ENCODE data around the gene DNAJC18. TPM values are rescaled to one million over a fixed set of nuclear protein-coding genes. Genes with fewer than 3 reads are reported as not detected.

DNAJC18 gene
- total and polyA plus RNA-seq, 2 of the 8 experiments (the other 6 are each of a cell fraction or from before 2014, with no cell fraction given), result 7.8 to 29.2 TPM

DNA sequence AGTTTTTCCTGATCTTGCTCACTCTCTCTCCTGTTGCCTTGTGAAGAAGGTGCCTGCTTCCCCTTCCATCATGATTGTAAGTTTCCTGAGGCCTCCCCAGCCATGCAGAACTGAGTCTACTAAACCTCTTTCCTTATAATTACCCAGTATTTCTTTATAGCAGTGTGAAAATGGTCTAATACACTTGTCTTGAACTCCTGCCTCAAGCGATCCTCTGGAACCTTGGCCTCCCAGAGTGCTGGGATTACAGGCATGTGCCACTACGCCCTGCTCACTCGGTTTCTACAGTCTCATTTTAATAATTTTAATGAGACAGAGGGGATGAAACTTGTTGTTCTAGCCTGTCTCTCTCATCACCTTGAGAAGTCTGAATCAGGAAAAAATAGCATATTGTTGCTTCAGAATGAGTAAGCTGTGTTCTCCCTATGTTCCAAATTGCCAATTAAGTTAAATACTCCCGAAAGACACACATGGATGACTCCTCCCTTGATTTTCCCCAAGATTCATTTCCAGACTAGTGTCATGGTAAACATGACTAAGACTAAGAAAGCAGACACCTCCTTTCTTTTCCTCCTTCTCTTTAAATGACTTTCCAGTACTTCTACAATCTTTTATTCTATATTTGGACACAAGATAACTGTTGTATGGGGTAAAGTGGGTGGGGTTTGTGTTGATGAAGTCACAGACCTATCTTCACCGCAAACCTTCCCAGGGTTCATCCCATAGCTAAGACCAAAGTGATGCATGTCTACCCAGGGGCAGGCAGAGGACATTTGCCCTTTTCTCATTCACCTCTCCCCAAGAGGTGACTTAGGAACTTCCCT is 7.8 kb upstream of the DNAJC18 start:
- Histone ChIP-seq H3K23me2 (ENCODE audit: low read depth, low read length) (peaks cover 13% of the 10 kb centered on the region; the same call in 1 of the 2 replicates), H3K27ac (ENCODE audit: low read depth, low read length) (no peak overlapping the region), H3K9ac (replicated peaks in 1 of 4; ENCODE audit: extremely low read depth in 1 of 4, low read depth in 3 of 4, low read length in 3 of 4) (no peak overlapping the region), H2BK5ac (ENCODE audit: low read depth, low read length) (no peak overlapping the region), H2AFZ (ENCODE audit: low read length) (no peak overlapping the region), H4K20me1 (replicated peaks in 1 of 2; ENCODE audit: control insufficient read depth in 1 of 2, insufficient read depth in 2 of 2, low read length in 2 of 2) (peaks cover 0 to 9% of the 10 kb centered on the region in 2 experiments), H3K9me3 (ENCODE audit: insufficient read depth in 2 of 2, low read depth in 1 of 2, low read length in 1 of 2) (no peaks in the 10 kb centered on the region), H2AK5ac (ENCODE audit: low read depth, low read length) (no peak overlapping the region), H3K14ac (ENCODE audit: insufficient read length) (no peak overlapping the region), H3K23ac (ENCODE audit: insufficient read length) (no peak overlapping the region), H3K4me1 (replicated peaks in 1 of 4; ENCODE audit: control insufficient read depth in 3 of 4, insufficient read depth in 4 of 4, low read length in 3 of 4) (no peaks in the 10 kb centered on the region), H4K5ac (ENCODE audit: insufficient read length, low read depth, low read length) (no peak overlapping the region), H4K8ac (ENCODE audit: extremely low read depth, insufficient read depth, low read length) (no peak overlapping the region), H3K56ac (replicated peaks; ENCODE audit: insufficient read length, low read depth, low read length) (no peak overlapping the region), H2BK15ac (ENCODE audit: low read length) (no peak overlapping the region), H2BK120ac (replicated peaks; ENCODE audit: low read depth, low read length) (no peak overlapping the region), H3K79me2 (ENCODE audit: control insufficient read depth in 1 of 2, insufficient read depth in 2 of 2, low read length in 2 of 2) (no peaks in the 10 kb centered on the region), H3K4ac (replicated peaks; ENCODE audit: insufficient read length, low read depth, low read length) (no peak overlapping the region), H3K36me3 (ENCODE audit: control insufficient read depth in 2 of 4, insufficient read depth in 4 of 4, low read length in 3 of 4) (no peaks in the 10 kb centered on the region), H3K4me3 (ENCODE audit: extremely low read depth in 1 of 4, insufficient read depth in 2 of 4, low read depth in 3 of 4, low read length in 4 of 4) (no peak overlapping the region), H4K91ac (replicated peaks; ENCODE audit: insufficient read length, low read length) (no peak overlapping the region), H3K18ac (ENCODE audit: extremely low read depth, low read length) (no peak overlapping the region), H2BK12ac (ENCODE audit: low read depth, low read length) (no peak overlapping the region), H3K79me1 (ENCODE audit: low read depth, low read length) (no peaks in the 10 kb centered on the region), H3K4me2 (ENCODE audit: insufficient read depth in 1 of 2, low read depth in 2 of 2, low read length in 2 of 2) (no peak overlapping the region), H2BK20ac (ENCODE audit: low read length) (no peak overlapping the region), H3K27me3 (replicated peaks in 1 of 4; ENCODE audit: control insufficient read depth in 3 of 4, extremely low read depth in 1 of 4, insufficient read depth in 3 of 4, low read length in 3 of 4) (no peaks in the 10 kb centered on the region)
- no peak for FAIRE-seq
- ChIA-PET CTCF (ENCODE audit: partially characterized antibody) (interaction anchor here (0.8 to 1.6 kb wide), 2 partner anchors 11 to 15 kb away, joined by 3 to 5 read pairs; no protein-coding TSS in a partner anchor), POLR2A (ENCODE audit: partially characterized antibody) (interaction anchor here (1.4 to 3.4 kb wide), 4 partner anchors 8 to 15 kb away, joined by 3 to 16 read pairs (median 5); partner anchors contain the start of genes DNAJC18 and ECSCR)
- DNase-seq (ENCODE audit: low read depth in 1 of 2, low spot score in 2 of 2), result no peak
- WGBS, 2 experiments (ENCODE audit: extremely low coverage in 1 of 2, insufficient coverage in 1 of 2, insufficient read length in 1 of 2, insufficient replicate concordance in 2 of 2, low coverage in 1 of 2, low lambda C conversion rate in 2 of 2, missing lambda C conversion rate in 1 of 2), result 93% methylated on average over 5 of the region's 5 CpGs; no CpG with 5 or more reads in 1 of the 2 experiments
- TF ChIP-seq TBP (IDR thresholded peaks at IDR 0.05; ENCODE audit: low read depth, low read length) (no peak), KDM1A (IDR thresholded peaks at IDR 0.05; ENCODE audit: borderline replicate concordance, low read length) (no peak), TAF7 (optimal IDR thresholded peaks at IDR 0.05; ENCODE audit: borderline replicate concordance, low read depth, low read length) (no peak), SP4 (IDR thresholded peaks at IDR 0.05; ENCODE audit: low read length) (no peak), FOSL1 (IDR thresholded peaks at IDR 0.05; ENCODE audit: insufficient read depth, low read depth, low read length) (no peak)
- TF ChIP-seq, protein P1, sequence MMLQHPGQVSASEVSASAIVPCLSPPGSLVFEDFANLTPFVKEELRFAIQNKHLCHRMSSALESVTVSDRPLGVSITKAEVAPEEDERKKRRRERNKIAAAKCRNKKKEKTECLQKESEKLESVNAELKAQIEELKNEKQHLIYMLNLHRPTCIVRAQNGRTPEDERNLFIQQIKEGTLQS (IDR thresholded peaks at IDR 0.05; ENCODE audit: insufficient read depth, low read depth, low read length), result no peak
